IPS-20b (cell line): ENCODE measurements around the gene LMNA.
A peak's percentile ranks its signal among the peaks of the same experiment; 100 is the strongest.

Experiments
- H3K27ac ChIP-seq: one replicate; pipeline ENCODE4 v1.5.1; 2013; ENCODE audit warnings: low read length
- H3K27me3 ChIP-seq: 2 replicates; pipeline ENCODE4 v1.6.1; 2013; ENCODE audit warnings: mild to moderate bottlenecking, low read length, inconsistent platforms; ENCODE audit not compliant: insufficient read depth
- H3K36me3 ChIP-seq: 2 replicates; pipeline ENCODE4 v1.6.1; 2013; ENCODE audit warnings: low read depth, mild to moderate bottlenecking, inconsistent platforms, low read length, moderate library complexity; ENCODE audit not compliant: insufficient read depth
- H3K4me1 ChIP-seq: 2 replicates; pipeline ENCODE4 v1.6.1; 2013; ENCODE audit warnings: mild to moderate bottlenecking, control low read depth, inconsistent platforms, low read length, moderate library complexity; ENCODE audit not compliant: insufficient read depth
- H3K4me3 ChIP-seq: 2 replicates; pipeline ENCODE4 v1.5.1; 2013; ENCODE audit warnings: mild to moderate bottlenecking, low read length, inconsistent platforms
- H3K9ac ChIP-seq: 2 replicates; pipeline ENCODE4 v1.6.1; 2013; ENCODE audit warnings: low read depth, mild to moderate bottlenecking, inconsistent platforms, low read length, moderate library complexity
- H3K9me3 ChIP-seq: 2 replicates; pipeline ENCODE4 v1.6.1; 2013; ENCODE audit warnings: mild to moderate bottlenecking, low read depth, low read length, inconsistent platforms; ENCODE audit not compliant: insufficient read depth

Gene LMNA

DNA sequence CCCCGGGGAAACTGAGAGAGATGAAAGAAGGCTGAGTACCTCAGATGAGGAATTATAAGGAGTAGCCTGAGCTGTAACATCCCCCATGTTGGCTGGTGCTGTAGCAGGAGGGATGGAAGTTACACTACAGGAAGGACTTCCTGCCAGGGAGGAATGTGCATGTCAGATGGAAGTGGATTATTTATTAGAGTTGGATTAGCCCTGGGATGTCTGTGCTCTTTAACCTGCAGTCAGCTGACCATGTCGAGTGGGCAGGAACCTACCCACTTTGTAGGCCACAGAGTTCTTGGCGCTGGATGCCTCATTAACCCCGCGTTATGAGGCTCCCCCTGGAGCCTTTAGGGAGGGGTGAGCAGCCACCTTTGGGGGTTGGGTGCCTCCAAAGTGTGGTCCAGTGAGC, 38.1 kb downstream of the LMNA start:
- H3K9me3 ChIP-seq = no peaks in the 10 kb centered on the region
- no peak overlapping the region for H3K27ac ChIP-seq
- no peak overlapping the region for H3K4me3 ChIP-seq
- no peaks in the 10 kb centered on the region for H3K36me3 ChIP-seq
- H3K9ac ChIP-seq = no peak overlapping the region
- no peaks in the 10 kb centered on the region for H3K27me3 ChIP-seq
- peaks cover 32% of the 10 kb centered on the region for H3K4me1 ChIP-seq

DNA sequence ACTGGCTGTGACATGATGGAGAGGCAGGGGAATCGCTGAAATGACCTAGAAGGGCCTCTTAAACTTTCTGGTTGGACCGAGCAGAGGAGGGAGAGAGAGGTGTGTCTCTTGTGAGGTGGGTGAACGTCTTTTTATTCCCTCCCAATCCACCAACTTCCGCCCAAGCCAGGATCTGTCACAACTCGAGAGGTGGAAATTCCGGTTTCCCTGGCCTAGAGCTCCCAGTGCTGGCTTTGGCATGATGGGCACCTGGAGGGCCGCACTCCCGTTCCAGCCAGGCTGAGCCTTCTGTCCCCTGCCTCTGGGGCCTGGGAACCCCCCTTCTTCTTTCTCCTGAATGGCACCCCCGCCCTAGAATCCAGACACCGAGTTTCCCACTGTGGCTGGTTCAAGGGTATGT, 38.9 kb downstream of the LMNA start, which contains the start of gene SEMA4A:
SEMA4A (plus strand) TSS at position 224 of the 400 bp plus-strand sequence. CDS start 994 bp downstream, outside the sequence.
- Histone ChIP-seq H3K36me3 (no peaks in the 10 kb centered on the region), H3K4me3 (no peak within 1 kb of the TSS), H3K27me3 (no peaks in the 10 kb centered on the region), H3K9me3 (no peaks in the 10 kb centered on the region), H3K9ac (no peak within 1 kb of the TSS), H3K4me1 (peaks cover 26% of the 10 kb centered on the region), H3K27ac (no peak within 1 kb of the TSS)

DNA sequence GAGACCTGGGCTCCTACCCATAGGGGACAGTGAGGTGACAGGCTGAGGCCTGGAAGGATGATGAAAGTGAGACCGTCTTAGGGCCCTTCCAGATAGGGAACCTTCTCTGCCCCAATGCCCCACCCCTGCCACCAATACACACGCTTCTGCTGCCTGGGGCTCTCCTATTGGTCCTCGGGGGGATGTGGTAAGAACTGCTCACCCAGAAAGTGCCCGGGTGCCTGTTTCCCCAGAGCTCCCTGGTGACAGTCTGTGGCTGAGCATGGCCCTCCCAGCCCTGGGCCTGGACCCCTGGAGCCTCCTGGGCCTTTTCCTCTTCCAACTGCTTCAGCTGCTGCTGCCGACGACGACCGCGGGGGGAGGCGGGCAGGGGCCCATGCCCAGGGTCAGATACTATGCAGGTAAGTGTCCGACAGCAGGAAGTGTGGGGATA, 39.8 kb downstream of the LMNA start:
- H3K27ac ChIP-seq = no peak overlapping the region
- H3K9ac ChIP-seq = no peak overlapping the region
- peaks cover 23% of the 10 kb centered on the region for H3K4me1 ChIP-seq
- no peak overlapping the region for H3K4me3 ChIP-seq
- H3K9me3 ChIP-seq = no peaks in the 10 kb centered on the region
- no peaks in the 10 kb centered on the region for H3K36me3 ChIP-seq
- no peaks in the 10 kb centered on the region for H3K27me3 ChIP-seq

DNA sequence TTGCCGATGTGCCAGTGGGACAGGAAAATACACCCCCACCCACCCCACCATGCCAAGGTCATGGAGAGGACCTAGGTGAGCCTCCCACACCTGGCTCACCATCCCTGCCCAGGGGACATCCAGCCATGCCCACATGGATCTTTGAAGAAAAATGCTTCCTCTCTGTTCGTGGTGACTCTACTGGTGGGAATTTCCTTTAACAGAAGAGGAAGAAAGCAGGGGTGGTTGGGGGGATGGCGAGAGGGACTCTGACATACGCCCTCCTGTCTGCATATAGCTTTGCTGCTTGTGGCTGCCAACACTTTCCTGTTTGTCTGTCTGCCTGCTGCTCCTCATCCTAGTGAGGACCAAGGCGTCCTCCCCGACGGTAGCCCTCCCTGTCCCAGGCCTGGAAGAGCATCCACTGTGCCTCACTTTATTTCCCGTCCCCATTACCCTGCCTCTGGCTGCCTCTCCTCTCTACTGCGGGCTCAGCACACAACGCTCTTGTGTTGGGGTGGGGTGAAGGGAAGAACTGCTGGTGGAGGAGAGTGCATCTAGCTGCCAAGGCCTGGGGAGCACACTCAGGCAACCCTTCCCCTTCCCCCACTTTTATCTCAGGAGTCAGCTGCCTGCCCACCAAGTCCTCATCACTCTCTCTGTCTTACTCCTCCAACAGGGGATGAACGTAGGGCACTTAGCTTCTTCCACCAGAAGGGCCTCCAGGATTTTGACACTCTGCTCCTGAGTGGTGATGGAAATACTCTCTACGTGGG, 41.4 kb downstream of the LMNA start:
- no peak overlapping the region for H3K27ac ChIP-seq
- H3K4me3 ChIP-seq = no peak overlapping the region
- H3K9ac ChIP-seq = no peak overlapping the region
- H3K27me3 ChIP-seq = no peaks in the 10 kb centered on the region
- no peaks in the 10 kb centered on the region for H3K9me3 ChIP-seq
- H3K4me1 ChIP-seq = peaks cover 16% of the 10 kb centered on the region
- H3K36me3 ChIP-seq = no peaks in the 10 kb centered on the region

DNA sequence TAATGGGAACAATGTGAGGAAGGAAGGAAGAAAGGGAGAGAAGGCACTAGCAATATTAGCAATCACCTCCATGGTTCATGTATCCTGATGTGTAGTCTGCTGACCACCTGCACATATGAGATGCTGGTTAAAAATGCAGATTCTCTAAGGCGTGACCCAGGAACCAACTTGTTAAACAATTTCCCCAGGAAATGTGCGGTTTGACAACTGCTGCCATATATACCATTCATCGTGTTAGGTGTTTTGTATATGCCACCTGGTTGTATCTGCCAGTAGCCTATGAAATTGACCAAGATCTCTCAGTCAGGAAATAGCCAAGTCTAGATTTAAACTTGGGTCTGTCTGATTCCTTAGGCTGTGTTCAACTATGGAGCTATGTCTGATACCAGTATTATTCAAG, 43.0 kb downstream of the LMNA start:
- H3K9ac ChIP-seq = no peak overlapping the region
- peaks cover 10% of the 10 kb centered on the region for H3K4me1 ChIP-seq
- H3K27me3 ChIP-seq = no peaks in the 10 kb centered on the region
- H3K9me3 ChIP-seq = no peaks in the 10 kb centered on the region
- H3K4me3 ChIP-seq = no peak overlapping the region
- H3K36me3 ChIP-seq = no peaks in the 10 kb centered on the region
- no peak overlapping the region for H3K27ac ChIP-seq

DNA sequence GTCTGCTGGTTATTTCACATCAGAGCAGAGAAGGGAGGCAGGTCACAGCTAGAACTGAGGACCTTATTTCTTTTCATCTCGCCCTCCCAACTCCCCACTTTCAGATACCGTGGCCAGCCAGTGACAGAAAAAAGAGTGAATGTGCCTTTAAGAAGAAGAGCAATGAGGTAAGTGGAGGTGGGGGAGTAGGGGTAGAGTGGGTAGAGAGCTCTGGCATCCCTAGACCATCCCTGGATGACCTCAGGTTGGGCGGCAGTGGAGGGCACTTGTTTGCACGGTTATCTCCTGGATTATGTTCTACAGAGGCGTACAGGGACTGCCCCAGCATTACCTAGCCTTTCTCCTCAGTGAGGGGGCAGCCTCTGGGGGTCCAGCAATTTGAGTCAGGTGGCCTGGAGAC, 43.5 kb downstream of the LMNA start:
- no peak overlapping the region for H3K9ac ChIP-seq
- no peaks in the 10 kb centered on the region for H3K9me3 ChIP-seq
- no peak overlapping the region for H3K4me3 ChIP-seq
- H3K36me3 ChIP-seq = no peaks in the 10 kb centered on the region
- no peak overlapping the region for H3K27ac ChIP-seq
- H3K27me3 ChIP-seq = no peaks in the 10 kb centered on the region
- H3K4me1 ChIP-seq = peaks cover 10% of the 10 kb centered on the region

DNA sequence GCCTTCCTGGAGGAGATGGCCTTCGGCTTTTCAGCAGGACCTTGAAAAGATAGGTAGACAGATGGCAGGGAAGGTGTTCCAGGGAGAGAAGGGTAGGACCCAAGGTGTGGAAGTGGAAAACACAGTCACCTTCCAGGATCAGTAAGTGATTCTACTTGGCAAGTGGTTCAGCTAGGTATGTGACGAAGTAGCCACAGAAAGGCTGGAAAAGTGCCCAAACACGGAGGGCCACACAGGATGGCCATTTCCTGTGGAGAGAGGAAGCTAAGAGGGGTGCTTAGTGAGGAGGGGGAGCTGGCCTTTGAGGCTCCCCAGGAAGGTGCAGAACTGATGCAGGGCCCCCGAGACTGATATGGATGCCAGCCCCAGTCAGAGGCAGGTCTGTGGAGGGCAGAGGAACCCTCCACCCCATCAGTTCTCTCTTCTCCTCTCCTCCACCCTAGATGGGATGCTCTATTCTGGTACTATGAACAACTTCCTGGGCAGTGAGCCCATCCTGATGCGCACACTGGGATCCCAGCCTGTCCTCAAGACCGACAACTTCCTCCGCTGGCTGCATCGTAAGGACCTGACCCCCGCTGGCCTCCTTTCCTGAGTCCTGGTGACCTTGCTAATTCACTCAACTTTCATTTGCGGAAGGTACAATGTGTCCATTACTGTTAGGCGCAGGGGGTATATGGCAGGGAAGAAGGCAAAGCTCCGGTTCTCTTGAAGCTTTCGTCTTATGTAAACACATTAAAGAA, 45.7 kb downstream of the LMNA start:
- Histone ChIP-seq H3K9ac (peak overlapping the region; percentile 66; the same call in 1 of the 2 replicates), H3K36me3 (no peaks in the 10 kb centered on the region), H3K27me3 (no peaks in the 10 kb centered on the region), H3K27ac (no peak overlapping the region), H3K9me3 (no peaks in the 10 kb centered on the region), H3K4me3 (peak overlapping the region; percentile 72), H3K4me1 (peaks cover 10% of the 10 kb centered on the region)

DNA sequence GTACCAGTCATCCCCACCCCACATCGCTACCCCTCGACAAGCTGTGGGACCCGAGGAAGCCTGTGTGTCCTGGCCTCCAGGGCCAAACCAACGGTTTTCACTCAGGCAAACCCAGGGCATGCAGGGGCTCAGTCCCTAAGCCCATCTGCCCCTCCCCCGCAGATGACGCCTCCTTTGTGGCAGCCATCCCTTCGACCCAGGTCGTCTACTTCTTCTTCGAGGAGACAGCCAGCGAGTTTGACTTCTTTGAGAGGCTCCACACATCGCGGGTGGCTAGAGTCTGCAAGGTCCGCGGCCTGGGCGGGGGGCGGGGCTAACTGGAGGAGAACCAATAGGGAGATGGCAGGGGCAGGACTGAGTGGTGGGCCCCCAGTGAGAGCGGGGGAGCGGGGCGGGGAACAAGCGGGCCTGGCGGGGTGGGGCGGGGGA, 46.2 kb downstream of the LMNA start:
- peak overlapping the region; percentile 72 for H3K4me3 ChIP-seq
- H3K4me1 ChIP-seq = peaks cover 10% of the 10 kb centered on the region
- peak overlapping the region; percentile 66; the same call in 1 of the 2 replicates for H3K9ac ChIP-seq
- H3K27ac ChIP-seq = no peak overlapping the region
- H3K9me3 ChIP-seq = no peaks in the 10 kb centered on the region
- H3K36me3 ChIP-seq = no peaks in the 10 kb centered on the region
- no peaks in the 10 kb centered on the region for H3K27me3 ChIP-seq

DNA sequence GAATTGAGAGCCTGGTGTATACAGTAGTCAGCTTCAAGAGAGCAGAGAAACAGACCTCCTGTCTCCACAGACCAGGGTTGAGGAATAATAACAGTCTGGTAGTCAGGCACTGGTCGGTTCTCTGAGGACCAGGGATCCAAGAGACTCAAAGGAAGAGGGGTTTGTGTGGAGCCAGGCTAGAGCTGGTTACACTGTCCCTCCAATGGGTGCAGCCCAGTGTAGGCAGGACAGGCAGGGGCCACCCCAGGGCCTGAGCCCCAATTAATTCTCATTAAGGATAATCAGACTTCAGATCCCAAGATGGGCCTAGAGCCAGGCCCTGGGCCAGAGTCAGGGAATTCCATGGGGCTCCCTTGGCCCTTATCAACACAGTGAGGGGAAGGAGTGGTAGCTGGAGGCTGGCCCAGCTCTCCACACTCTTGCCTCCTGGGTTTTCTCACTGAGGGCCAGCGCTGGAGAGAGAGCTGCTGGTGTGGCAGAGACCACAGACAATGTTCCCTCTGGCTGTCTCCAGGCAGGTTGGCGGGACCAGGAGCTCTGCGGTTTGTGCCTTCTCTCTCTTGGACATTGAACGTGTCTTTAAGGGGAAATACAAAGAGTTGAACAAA, 48.0 kb downstream of the LMNA start:
- H3K36me3 ChIP-seq = no peaks in the 10 kb centered on the region
- no peaks in the 10 kb centered on the region for H3K9me3 ChIP-seq
- H3K27ac ChIP-seq = no peak overlapping the region
- H3K27me3 ChIP-seq = no peaks in the 10 kb centered on the region
- peaks cover 10% of the 10 kb centered on the region for H3K4me1 ChIP-seq
- no peak overlapping the region for H3K4me3 ChIP-seq
- H3K9ac ChIP-seq = no peak overlapping the region

DNA sequence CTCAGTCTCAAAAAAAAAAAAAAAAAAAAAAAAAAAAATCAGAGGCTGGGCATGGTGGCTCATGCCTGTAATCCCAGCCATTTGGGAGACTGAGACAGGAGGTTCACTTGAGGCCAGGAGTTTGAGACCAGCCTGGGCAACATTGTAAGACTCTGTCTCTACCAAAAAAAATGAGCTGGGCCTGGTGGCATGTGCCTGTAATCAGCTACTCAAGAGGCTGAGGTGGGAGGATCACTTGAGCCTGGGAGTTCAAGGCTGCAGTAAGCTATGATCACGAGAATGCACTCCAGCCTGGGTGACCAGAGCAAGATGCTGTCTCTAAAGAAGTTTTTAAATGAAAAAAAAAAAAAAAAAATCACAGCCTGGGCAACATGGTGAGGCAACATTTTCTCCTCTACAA, 49.2 kb downstream of the LMNA start:
- Histone ChIP-seq H3K4me3 (no peak overlapping the region), H3K27ac (no peak overlapping the region), H3K4me1 (peaks cover 10% of the 10 kb centered on the region), H3K27me3 (no peaks in the 10 kb centered on the region), H3K9ac (no peak overlapping the region), H3K36me3 (no peaks in the 10 kb centered on the region), H3K9me3 (no peaks in the 10 kb centered on the region)

DNA sequence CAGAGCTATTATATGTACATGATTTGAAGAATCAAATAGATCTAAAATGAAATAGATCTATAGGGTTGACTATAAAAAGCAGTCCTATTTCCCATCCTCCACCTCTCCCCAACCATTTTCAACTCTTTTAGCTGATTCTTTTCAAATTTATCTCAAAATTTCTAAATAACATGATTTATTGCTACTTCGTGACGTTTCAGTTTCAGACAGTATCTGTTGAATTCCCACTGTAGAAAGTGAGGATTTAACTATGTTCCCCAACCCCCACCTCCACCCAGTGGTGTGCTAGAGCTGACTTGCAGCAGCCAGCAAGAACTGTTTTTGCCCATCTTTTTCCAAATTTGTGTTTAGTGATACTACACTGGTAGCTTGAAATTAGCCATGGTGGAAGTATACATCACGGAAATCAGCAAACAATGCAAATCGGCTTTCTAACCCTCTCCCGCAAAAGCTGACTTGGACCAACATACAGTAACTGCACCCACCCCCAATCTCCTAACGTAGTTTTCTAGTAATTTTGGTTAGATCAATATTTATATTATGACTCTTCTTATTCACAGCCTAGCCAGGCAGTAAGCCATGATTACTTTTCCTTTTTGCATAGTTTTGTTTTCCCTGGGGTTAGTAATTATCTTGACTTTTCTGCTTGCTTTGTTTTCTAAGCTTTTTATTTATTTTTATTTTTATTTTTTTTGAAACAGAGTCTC, 49.8 kb downstream of the LMNA start:
- Histone ChIP-seq H3K27ac (no peak overlapping the region), H3K9me3 (no peaks in the 10 kb centered on the region)

More for the DNA sequence above, 49.8 kb downstream of the LMNA start:
- H3K36me3 ChIP-seq = no peaks in the 10 kb centered on the region
- no peak overlapping the region for H3K9ac ChIP-seq
- H3K27me3 ChIP-seq = no peaks in the 10 kb centered on the region
- H3K4me3 ChIP-seq = no peak overlapping the region
- peaks cover 10% of the 10 kb centered on the region for H3K4me1 ChIP-seq
